ENCODE measurements around the gene KHK. TPM values are rescaled to one million over a fixed set of nuclear protein-coding genes. Genes with fewer than 3 reads are reported as not detected.

KHK gene
- 1.7 and 2.3 TPM in 2 replicates for total RNA-seq (ENCODE audit: low replicate concordance)

DNA sequence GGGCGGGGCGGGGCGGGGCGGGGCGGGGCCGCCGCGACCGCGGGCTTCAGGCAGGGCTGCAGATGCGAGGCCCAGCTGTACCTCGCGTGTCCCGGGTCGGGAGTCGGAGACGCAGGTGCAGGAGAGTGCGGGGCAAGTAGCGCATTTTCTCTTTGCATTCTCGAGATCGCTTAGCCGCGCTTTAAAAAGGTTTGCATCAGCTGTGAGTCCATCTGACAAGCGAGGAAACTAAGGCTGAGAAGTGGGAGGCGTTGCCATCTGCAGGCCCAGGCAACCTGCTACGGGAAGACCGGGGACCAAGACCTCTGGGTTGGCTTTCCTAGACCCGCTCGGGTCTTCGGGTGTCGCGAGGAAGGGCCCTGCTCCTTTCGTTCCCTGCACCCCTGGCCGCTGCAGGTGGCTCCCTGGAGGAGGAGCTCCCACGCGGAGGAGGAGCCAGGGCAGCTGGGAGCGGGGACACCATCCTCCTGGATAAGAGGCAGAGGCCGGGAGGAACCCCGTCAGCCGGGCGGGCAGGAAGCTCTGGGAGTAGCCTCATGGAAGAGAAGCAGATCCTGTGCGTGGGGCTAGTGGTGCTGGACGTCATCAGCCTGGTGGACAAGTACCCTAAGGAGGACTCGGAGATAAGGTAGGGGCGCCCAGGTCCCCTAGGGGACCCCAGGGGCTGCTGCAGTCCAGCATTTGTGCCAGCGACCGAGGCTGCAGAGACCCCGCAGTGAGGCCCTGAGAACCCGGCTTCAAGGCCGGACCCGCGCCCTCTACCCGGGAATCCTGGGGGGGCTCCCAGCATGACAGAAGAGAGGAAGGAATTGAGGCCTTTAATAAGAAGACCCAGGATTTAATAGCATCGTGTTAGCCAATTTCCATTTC is at the start of gene KHK:
Gene KHK (plus strand): TSS at position 49 of the 870 bp plus-strand sequence. CDS start 488 bp downstream, at position 537.
- TF ChIP-seq, protein P1, sequence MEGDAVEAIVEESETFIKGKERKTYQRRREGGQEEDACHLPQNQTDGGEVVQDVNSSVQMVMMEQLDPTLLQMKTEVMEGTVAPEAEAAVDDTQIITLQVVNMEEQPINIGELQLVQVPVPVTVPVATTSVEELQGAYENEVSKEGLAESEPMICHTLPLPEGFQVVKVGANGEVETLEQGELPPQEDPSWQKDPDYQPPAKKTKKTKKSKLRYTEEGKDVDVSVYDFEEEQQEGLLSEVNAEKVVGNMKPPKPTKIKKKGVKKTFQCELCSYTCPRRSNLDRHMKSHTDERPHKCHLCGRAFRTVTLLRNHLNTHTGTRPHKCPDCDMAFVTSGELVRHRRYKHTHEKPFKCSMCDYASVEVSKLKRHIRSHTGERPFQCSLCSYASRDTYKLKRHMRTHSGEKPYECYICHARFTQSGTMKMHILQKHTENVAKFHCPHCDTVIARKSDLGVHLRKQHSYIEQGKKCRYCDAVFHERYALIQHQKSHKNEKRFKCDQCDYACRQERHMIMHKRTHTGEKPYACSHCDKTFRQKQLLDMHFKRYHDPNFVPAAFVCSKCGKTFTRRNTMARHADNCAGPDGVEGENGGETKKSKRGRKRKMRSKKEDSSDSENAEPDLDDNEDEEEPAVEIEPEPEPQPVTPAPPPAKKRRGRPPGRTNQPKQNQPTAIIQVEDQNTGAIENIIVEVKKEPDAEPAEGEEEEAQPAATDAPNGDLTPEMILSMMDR (IDR thresholded peaks at IDR 0.05; ENCODE audit: insufficient read depth, low read length), result no peak
- DNase-seq (ENCODE audit: low read depth), result no peak
- peak within 1 kb of the TSS; percentile 56 for H3K4me3 ChIP-seq (ENCODE audit: low read depth, low read length)

DNA sequence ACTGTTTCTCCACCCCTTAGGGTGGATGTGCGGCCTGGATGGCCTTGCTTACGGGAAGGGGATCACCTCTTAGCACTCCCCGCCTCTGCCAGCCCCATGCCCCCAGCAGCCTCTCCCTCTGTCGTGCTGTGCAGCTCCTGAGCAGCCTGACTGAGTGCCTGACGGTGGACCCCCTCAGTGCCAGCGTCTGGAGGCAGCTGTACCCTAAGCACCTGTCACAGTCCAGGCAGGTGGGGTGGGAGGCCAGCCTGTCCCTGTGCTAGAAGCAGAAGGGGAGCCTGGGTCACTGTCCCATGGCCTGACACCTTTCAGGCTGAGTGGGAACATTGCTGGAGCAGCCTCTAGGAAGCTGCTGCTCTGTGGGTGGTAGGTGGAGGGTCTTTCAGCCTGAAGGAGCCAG is 48.6 kb upstream of the KHK start:
- TF ChIP-seq, protein P1 (IDR thresholded peaks at IDR 0.05; ENCODE audit: insufficient read depth, low read length), result no peak
- DNase-seq (ENCODE audit: low read depth), result no peak
- no peak overlapping the region for H3K4me3 ChIP-seq (ENCODE audit: low read depth, low read length)

DNA sequence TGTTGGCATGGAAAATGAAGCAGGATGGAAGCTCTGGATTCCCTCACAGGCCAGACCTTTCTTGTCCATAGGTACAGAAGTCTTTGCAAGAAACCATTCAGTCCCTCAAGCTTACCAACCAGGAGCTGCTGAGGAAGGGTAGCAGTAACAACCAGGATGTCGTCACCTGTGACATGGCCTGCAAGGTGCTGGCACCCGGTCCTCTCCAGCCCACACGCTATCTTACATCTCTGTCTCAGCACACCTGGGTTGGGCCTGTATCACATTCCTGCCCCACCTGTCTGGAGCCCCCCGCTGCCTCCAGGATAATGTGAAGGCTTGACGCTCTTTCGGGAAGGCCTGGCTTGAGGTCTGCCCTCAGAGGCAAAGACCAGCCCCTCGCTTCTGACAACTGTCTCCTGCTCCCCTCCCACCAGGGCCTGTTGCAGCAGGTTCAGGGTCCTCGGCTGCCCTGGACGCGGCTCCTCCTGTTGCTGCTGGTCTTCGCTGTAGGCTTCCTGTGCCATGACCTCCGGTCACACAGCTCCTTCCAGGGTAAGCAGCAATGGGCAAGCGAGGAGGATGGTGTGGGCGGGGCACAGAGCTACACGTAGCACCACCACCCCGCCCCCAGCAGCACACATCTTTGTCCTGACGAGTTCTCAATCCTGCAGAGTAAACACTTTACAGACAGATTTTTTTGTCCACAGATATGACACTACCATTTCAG is 47.8 kb upstream of the KHK start:
- TF ChIP-seq, protein P1 (IDR thresholded peaks at IDR 0.05; ENCODE audit: insufficient read depth, low read length), result no peak
- H3K4me3 ChIP-seq (ENCODE audit: low read depth, low read length), result no peak overlapping the region
- DNase-seq (ENCODE audit: low read depth), result no peak

DNA sequence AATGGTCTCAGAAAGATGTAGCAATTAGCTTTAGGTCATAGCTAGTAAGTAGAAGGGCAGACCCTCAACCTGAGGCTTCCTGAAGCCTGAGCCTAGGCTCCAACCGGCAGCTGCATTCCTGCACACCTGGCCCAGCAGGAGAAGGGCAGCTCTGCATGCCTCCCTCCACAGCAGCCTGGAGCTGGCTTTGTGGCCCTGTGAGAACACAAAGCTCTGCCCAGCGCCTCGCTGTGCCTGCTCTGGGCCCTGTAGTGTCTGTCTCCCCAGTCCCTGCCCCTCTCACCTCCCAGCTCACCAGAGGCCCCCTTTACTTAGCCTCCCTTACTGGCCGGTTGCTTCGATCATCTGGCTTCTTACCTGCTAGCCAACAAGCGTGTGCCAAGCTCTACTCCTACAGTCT is 47.1 kb upstream of the KHK start:
- TF ChIP-seq, protein P1 (IDR thresholded peaks at IDR 0.05; ENCODE audit: insufficient read depth, low read length), result no peak
- H3K4me3 ChIP-seq (ENCODE audit: low read depth, low read length), result no peak overlapping the region
- no peak for DNase-seq (ENCODE audit: low read depth)

DNA sequence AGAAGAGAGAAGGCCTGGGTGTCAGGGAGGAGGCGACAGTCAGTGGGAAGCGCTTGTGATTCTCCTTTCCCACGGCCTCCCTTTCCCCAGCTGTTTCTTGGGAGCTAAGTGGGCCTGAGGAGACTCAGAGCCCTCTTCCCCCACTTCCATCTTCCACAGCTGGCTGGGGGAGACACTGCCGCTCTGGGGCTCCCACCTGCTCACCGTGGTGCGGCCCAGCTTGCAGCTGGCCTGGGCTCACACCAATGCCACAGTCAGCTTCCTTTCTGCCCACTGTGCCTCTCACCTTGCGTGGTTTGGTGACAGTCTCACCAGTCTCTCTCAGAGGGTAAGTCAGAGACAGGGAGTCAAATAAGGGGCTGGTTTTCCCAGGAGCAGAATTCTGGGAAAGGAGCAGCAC is 46.7 kb upstream of the KHK start:
- no peak overlapping the region for H3K4me3 ChIP-seq (ENCODE audit: low read depth, low read length)
- no peak for DNase-seq (ENCODE audit: low read depth)
- TF ChIP-seq, protein P1 (IDR thresholded peaks at IDR 0.05; ENCODE audit: insufficient read depth, low read length), result no peak

DNA sequence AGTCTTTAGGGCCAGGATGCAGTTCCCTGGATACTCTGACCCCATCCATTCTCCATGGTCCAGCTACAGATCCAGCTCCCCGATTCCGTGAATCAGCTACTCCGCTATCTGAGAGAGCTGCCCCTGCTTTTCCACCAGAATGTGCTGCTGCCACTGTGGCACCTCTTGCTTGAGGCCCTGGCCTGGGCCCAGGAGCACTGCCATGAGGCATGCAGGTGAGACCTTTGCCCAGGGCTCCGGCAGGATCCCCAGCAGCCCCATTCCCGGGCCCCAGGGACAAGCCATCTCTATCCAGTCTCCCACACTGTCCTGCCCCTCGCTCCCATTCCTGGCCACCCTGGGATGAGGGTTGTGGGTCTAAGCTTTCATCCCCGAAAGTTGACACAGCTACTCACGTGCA is 46.3 kb upstream of the KHK start:
- no peak for DNase-seq (ENCODE audit: low read depth)
- TF ChIP-seq, protein P1 (IDR thresholded peaks at IDR 0.05; ENCODE audit: insufficient read depth, low read length), result no peak
- no peak overlapping the region for H3K4me3 ChIP-seq (ENCODE audit: low read depth, low read length)
